Progenitor cell of endocrine pancreas (in vitro differentiated cells): ENCODE measurements around the gene TPRA1. TPM values are rescaled to one million over a fixed set of nuclear protein-coding genes. Genes with fewer than 3 reads are reported as not detected.
A peak's percentile ranks its signal among the peaks of the same experiment; 100 is the strongest.

Experiments used
- DNase-seq: peaks from one replicate; pipeline ENCODE4 v3.0.0; 2021; ENCODE audit warnings: low spot score; ENCODE audit not compliant: unreplicated experiment
- H3K27ac Mint-ChIP-seq: 2 replicates; pipeline ENCODE4 v1.8.0; 2021; ENCODE audit warnings: mild to moderate bottlenecking, moderate library complexity, mixed read lengths
- H3K27me3 Mint-ChIP-seq: 2 replicates; pipeline ENCODE4 v1.8.0; 2021; ENCODE audit warnings: mixed read lengths
- H3K36me3 Mint-ChIP-seq: 2 replicates; pipeline ENCODE4 v1.8.0; 2022; ENCODE audit warnings: mixed read lengths; ENCODE audit not compliant: insufficient read depth
- H3K4me1 Mint-ChIP-seq: 2 replicates; pipeline ENCODE4 v1.8.0; 2021; ENCODE audit warnings: low read depth, mixed read lengths
- H3K4me3 Mint-ChIP-seq: 2 replicates; pipeline ENCODE4 v1.8.0; 2021; ENCODE audit warnings: low read depth, mild to moderate bottlenecking, moderate library complexity, mixed read lengths
- H3K9me3 Mint-ChIP-seq: 2 replicates; pipeline ENCODE4 v1.8.0; 2021; ENCODE audit warnings: low read depth, mixed read lengths
- total RNA-seq: library from RNA; stranded (reverse); gene quantifications from 2 replicates; pipeline ENCODE4 v1.2.1, GENCODE V29; 2021
- TF ChIP-seq, protein P1 (sequence below): fragments of 200-600 bp; sonication (generic); IDR thresholded peaks from one replicate; pipeline ENCODE4 v1.5.0; 2021; ENCODE audit warnings: antibody characterized with exemption, mild to moderate bottlenecking; ENCODE audit not compliant: unreplicated experiment

Gene TPRA1
- total RNA-seq, 1 donor from 2014 or later, result 25.1 TPM

DNA sequence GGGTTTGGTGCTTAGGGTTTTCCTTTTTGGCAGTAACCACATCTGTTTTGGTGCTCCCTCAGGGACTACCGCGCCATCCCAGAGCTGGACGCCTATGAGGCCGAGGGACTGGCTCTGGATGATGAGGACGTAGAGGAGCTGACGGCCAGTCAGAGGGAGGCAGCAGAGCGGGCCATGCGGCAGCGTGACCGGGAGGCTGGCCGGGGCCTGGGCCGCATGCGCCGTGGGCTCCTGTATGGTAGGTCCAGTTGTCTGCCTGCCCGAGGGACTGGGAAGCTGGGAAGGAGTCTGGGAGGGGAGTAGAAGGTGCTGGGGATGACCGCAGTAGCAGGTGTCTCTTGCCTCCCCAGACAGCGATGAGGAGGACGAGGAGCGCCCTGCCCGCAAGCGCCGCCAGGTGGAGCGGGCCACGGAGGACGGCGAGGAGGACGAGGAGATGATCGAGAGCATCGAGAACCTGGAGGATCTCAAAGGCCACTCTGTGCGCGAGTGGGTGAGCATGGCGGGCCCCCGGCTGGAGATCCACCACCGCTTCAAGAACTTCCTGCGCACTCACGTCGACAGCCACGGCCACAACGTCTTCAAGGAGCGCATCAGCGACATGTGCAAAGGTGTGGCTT is 14.1 kb upstream of the TPRA1 start:
- peaks cover 40% of the 10 kb centered on the region for H3K36me3 Mint-ChIP-seq
- H3K4me3 Mint-ChIP-seq, result no peak overlapping the region
- no peak for DNase-seq
- H3K27me3 Mint-ChIP-seq, result no peaks in the 10 kb centered on the region
- H3K27ac Mint-ChIP-seq, result no peak overlapping the region
- H3K9me3 Mint-ChIP-seq, result no peaks in the 10 kb centered on the region
- TF ChIP-seq, protein P1, sequence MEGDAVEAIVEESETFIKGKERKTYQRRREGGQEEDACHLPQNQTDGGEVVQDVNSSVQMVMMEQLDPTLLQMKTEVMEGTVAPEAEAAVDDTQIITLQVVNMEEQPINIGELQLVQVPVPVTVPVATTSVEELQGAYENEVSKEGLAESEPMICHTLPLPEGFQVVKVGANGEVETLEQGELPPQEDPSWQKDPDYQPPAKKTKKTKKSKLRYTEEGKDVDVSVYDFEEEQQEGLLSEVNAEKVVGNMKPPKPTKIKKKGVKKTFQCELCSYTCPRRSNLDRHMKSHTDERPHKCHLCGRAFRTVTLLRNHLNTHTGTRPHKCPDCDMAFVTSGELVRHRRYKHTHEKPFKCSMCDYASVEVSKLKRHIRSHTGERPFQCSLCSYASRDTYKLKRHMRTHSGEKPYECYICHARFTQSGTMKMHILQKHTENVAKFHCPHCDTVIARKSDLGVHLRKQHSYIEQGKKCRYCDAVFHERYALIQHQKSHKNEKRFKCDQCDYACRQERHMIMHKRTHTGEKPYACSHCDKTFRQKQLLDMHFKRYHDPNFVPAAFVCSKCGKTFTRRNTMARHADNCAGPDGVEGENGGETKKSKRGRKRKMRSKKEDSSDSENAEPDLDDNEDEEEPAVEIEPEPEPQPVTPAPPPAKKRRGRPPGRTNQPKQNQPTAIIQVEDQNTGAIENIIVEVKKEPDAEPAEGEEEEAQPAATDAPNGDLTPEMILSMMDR, result no peak
- H3K4me1 Mint-ChIP-seq, result peaks cover 5% of the 10 kb centered on the region

DNA sequence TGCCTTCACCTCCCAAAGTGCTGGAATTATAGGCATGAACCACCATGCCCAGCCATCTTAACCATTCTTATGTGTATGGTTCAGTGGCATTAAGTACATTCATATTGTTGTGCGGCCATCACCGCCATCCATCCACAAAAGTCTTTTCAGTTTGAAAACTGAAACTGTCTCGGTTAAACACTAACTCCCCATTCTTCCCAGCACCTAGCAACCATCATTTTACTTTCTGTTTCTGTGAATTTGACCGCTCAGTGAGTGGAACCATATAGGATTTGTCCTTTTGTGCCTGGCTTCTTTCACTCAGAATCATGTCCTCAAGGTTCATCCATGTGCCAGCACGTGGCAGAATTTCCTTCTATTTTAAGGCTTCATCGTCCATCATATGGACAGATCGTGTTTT is 13.5 kb upstream of the TPRA1 start:
- no peaks in the 10 kb centered on the region for H3K9me3 Mint-ChIP-seq
- no peak overlapping the region for H3K27ac Mint-ChIP-seq
- TF ChIP-seq, protein P1, result no peak
- DNase-seq, result no peak
- no peak overlapping the region for H3K4me3 Mint-ChIP-seq
- H3K4me1 Mint-ChIP-seq, result peaks cover 10% of the 10 kb centered on the region
- peaks cover 39% of the 10 kb centered on the region for H3K36me3 Mint-ChIP-seq
- H3K27me3 Mint-ChIP-seq, result no peaks in the 10 kb centered on the region

DNA sequence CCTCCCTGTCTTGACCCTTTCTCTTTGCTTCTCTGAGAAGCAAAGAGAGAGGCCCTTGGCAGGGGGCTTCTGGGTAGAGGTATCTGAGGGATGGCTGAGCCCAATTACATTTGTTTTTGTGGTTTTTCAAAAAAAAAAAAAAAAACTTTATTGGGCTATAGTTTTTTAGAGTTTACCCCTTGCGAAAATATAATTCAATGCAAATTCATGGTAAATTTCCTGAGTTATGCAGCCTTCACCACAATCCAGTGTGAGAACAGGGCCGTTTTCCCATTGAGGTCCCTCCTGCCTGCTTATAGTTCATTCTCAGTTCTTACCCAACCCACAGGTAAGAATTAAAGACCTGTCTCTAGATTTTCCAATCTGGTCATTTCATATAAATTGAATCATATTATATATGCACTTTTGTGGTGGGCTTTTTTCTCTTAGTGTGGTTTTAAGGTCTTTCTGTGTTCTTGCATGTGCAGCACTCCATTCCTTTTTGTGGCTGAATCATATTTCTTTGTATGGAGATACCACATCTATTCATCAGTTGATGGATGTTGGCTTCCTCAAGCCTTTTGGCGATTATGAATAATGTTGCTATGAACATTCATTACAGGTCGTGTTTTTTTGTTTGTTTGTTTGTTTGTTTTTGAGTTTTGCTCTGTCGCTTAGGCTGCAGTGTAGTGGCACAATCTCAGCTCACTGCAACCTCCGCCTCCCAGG is 10.4 kb upstream of the TPRA1 start:
- Mint-ChIP-seq H3K27me3 (peaks cover 4% of the 10 kb centered on the region), H3K4me3 (peak overlapping the region; percentile 19), H3K9me3 (no peaks in the 10 kb centered on the region), H3K27ac (peak overlapping the region; percentile 52), H3K36me3 (peaks cover 19% of the 10 kb centered on the region), H3K4me1 (peaks cover 18% of the 10 kb centered on the region)
- TF ChIP-seq, protein P1, result no peak
- no peak for DNase-seq

DNA sequence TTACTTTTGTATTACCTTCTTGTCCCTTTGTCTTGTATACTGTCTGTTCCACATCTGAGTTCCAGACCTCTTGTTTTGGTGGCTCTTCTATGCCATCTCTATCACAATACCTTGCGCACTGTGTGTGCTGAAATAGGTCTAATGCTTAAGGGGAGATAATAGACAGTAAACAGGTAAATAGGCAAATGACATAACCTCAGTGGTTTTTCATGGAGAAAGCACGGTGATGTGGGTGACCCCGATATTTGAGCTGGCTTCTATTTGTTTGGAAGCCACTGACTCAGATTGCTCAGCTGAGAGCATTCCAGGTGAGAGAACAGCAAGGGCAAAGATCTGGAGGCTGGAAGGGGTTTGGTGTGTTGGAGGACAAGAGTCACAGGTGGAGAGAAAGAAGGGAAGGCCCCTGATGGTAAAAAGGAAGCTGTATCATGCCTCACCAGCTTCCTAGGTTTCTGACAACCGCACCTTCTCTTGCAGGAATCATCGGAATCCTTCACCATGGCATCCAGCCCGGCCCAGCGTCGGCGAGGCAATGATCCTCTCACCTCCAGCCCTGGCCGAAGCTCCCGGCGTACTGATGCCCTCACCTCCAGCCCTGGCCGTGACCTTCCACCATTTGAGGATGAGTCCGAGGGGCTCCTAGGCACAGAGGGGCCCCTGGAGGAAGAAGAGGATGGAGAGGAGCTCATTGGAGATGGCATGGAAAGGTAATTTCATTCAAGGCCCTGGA is 8.5 kb upstream of the TPRA1 start:
- Mint-ChIP-seq H3K36me3 (peaks cover 15% of the 10 kb centered on the region), H3K4me3 (peak overlapping the region; percentile 82), H3K9me3 (no peaks in the 10 kb centered on the region)

More for the DNA sequence above, 8.5 kb upstream of the TPRA1 start:
- Mint-ChIP-seq H3K27me3 (peaks cover 9% of the 10 kb centered on the region), H3K27ac (peak overlapping the region; percentile 95), H3K4me1 (peaks cover 18% of the 10 kb centered on the region)
- TF ChIP-seq, protein P1, result no peak
- DNase-seq, result no peak
